NCI-H2196 treated with DMSO at 0.1 percent for 48 hours (cell line): ENCODE data around the gene ARHGAP44.
"Not testable (repeated sequence)": the region's sequence is repeated elsewhere in the genome, so short reads cannot be mapped to it uniquely, and the experiment has no call there.

Experiments
- DNase-seq: peaks from one replicate; lab custom pipeline; 2025; ENCODE audit not compliant: unreplicated experiment; lab: John Stamatoyannopoulos, UW

Gene ARHGAP44

DNA sequence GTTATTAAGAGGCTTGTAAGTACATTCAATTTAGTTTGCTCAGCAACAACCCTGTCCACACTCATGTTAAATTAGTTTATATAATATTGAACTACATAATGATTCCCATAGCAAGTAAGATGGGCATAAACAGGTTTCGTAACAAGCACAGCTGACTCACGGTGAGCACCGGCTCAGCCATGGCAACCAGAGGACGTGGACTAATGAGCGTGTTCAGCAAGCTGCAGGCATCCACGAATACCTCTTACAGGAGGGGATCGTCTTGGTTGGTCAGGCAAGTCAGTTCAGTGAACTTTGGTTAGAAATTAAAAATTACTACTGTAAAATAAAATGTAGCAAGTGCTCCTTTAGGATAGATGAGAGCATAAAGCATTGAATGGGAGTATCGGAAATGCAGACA is 170.1 kb downstream of the ARHGAP44 start:
- no peak for DNase-seq

DNA sequence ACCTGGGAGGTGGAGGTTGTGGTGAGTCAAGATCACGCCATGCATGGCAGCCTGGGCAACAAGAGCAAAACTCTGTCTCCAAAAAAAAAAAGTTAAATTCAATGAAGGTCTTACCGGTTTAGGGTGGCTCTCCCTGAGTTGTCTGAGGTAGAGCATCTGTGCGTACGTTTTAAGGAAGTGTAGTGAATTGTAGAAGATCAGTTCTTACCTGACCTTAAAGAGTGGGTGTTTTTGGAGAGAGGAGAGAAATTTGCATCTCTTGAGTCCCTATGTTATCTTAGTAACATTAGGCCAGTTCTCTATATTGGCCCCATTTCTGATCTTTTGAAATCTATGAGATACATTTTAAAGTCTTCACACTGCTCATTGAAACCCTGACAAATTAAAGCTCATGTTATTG is 172.4 kb downstream of the ARHGAP44 start:
- DNase-seq, result no peak

DNA sequence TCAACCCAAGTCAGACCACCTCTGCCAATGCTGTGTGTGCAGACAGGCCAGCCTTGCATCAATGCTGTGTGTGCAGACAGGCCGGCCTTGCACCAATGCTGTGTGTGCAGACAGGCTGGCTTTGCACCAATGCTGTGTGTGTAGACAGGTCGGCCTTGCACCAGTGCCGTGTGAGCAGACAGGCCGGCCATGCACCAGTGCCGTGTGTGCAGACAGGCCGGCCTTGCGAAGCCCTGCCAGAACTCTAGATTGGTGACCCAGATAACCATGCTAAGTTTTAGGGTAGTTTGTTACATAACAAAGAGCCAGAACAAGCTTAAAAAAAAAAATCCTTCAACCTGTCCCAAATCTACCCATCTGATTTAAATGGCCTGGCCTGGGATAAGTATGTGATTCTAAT is 174.2 kb downstream of the ARHGAP44 start:
- no peak for DNase-seq

DNA sequence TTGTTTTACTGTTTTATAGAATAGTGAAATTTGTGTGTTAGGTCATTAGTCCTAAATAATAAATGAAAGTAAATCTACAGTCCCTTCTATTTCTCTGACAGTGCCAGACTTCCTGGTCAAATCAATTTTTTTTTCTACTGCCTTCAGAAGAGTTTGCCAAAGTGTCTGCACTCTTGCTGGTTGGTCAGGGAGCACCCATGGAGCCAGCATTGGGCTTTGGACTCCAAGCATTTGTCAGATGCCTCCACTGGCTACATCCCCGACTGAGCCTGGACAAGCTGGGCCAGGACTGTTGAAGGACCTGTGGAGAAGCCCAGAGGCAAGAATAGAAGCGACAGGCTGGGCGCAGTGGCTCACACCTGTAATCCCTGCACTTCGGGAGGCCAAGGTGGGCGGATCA is 174.9 kb downstream of the ARHGAP44 start:
- DNase-seq, result no peak

DNA sequence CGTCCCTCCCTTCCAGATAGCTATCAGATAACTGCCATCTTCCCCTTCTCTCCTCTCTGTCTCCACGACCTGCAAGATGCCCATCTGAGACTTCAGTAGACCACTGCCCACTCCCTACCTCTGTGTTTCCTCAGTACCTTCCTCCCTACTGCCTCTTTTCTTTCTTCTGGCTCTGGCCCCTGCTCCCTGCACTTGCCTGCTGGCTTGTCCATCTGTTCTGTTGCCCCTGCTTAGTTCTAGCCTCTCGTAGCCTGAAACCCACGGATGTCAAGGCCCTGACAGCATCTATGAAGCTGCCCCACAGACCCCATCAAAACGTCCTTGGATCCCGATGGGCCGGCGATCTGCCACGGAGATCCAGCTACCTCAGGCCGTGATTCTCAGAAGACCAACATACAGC is 175.5 kb downstream of the ARHGAP44 start:
- DNase-seq, result no peak

DNA sequence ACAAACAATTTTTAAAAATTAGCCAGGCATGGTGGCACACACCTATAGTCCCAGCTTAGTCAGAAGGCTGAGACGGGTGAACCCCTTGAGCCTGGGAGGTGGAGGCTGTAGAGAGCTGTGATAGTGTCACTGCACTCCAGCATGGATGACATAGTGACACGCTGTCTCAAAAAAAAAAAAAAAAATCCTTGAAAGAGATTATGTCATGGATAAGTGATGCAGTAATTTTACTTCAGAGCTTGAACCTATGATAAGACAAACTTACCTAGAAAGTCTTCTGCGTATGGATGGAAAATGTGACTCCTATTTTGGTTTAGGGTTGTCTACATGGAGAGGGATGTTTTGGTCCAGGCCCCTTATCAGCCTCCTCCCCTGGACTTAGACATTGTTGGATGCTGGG is 176.7 kb downstream of the ARHGAP44 start:
- DNase-seq, result no peak

DNA sequence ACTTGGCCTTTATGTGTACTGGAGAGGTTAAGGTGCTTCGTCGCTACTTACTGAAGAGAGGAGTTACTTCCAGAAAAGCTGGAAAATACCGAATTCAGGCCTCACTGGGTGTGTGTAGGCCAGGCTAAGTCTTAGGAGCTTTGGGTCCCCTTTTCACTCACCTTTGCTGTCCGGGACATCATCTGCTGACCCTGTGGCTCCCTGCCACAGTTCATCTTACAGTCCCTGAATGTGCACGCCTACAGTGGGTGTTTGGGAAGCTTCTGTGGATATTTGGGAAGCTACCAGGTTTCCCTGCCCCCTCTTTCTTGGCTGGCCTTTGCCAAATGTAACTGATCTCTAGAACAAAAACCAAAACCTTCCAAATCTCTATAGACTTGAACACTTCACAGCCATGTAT is 177.1 kb downstream of the ARHGAP44 start:
- DNase-seq, result no peak

DNA sequence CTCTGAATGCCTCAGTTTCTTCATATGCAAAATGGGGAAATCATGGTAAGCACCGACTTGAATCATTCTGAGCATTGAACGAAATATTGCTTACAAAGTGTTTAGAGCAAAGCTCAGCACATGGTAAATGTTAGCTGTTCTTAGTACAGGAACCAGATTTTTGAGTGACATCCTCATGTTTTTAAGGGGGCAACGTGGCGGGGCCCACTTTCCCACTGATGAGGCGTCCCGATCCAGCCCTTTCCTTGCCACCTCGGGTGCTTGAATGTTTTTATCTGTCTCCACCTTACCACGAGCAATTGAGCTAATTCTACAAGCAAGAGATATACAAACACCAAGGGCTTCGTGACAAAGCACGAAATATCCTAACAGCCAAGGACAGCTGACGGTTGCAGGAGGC is 178.7 kb downstream of the ARHGAP44 start:
- DNase-seq, result no peak

DNA sequence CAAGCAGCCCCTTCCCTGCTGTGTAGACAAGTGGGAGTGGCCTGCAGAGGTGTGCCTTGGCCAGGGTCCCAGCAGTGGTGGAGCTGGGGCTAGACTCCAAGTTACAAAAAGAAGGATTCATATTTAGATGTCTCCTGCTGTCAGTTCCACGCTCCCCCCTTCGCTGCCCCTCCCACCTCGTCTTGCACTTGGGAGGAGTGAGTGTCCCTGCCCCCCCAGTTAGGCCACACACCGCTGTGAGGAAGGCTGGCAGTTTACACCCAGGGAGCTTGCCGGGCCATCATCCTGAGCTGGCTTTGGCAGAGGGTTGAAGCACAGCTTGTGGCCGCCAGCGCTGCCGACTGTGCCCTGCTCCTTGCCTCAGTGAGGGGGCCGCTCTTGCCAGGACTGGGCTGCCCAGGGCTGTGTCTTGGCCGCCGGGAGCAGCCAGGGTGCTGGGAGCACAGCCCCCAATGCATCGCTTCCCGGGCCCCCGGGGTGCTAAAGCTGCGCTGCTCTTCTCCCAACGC is 184.3 kb downstream of the ARHGAP44 start:
- no peak for DNase-seq

DNA sequence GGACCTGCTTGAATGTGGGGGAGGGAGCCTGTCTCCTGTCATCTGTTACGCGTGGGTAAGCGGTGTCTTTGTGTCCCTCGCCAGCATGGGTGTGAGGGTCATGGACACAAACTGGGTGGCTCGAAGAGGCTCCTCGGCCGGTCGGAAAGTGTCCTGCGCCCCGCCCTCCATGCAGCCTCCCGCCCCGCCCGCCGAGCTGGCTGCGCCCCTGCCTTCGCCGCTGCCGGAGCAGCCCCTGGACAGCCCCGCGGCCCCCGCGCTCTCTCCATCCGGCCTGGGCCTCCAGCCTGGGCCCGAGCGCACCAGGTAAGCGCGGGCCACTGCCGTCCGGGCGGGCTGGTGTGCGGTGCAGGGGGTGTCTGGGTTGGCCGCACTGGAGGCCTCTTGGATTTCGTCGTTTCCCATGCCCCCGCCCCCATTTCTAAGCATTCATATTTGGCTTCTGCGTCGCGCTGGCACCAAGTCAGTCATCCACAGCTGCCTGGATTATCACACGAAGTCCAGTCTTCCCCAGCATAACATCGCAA is 184.8 kb downstream of the ARHGAP44 start:
- no peak for DNase-seq

DNA sequence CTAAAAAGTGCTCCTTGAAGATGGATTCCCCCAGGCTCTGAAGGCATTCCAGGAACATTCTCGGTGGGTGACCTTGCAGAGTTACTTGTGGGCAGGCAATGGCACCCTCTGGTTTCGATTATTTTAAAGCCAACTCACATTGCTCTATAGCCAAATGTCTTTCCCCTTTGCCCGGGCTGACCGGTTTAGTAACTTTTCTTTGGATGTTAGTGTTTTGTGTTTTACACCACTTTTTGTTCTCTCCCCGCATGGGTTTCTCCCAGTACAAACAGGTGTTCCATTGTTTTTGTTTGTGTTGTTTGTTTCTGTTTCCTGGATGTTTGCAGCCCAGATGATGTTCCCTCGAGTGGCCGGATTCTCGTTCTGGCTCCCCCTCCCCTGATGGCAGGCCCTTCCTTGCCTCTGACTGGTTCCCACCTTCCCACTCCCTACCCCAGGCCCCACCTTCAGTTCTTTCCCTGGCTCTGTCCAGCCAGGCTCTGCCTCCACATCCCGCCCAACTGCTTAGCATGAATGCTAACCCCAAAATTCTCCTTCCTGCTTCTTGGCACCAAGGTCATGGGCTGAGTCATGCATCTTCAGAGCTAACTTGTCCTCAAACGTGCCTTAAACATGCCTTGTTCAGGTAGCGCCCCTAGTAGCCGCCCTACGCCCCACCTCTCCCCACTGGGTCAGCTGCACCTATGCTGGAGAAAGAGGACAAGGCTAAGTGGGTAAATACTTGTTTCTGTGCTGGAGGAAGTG is 187.9 kb downstream of the ARHGAP44 start:
- DNase-seq, result no peak

DNA sequence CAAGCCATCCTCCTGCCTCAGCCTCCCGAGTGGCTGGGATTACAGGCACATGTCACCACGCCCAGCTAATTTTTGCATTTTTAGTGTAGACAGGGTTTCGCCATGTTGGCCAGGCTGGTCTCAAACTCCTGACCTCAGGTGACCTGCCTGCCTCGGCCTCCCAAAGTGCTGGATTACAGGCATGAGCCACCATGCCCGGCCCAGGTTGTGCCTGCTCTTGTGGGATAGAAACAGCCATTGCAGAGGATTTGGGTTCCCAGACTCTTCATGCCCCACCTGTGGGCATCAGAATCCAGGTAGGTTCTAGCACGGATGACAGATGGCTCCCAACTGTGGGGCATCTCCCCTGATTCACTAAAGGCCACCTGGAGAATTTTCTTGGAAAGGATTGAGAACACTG is 189.5 kb downstream of the ARHGAP44 start:
- not testable (repeated sequence) for DNase-seq

DNA sequence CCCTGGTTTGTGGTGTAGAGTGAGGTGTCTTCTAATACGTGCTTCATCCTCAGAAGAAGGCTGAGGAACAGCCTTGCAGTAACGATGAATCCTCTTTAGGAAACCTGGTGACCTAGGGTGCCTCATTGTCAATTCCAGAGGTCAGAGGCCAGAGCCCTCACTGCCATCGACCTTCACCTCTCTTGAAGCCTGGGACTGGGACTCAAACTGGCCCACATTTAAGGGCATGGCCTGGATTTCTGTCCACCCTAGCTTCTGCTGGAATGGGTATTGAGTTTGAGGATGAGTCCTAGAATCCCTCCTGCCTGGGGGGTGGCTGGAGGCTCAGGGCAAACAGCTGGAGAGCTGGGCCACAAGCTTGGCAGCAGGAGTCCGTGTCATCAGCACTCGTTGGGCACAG is 189.9 kb downstream of the ARHGAP44 start:
- no peak for DNase-seq

DNA sequence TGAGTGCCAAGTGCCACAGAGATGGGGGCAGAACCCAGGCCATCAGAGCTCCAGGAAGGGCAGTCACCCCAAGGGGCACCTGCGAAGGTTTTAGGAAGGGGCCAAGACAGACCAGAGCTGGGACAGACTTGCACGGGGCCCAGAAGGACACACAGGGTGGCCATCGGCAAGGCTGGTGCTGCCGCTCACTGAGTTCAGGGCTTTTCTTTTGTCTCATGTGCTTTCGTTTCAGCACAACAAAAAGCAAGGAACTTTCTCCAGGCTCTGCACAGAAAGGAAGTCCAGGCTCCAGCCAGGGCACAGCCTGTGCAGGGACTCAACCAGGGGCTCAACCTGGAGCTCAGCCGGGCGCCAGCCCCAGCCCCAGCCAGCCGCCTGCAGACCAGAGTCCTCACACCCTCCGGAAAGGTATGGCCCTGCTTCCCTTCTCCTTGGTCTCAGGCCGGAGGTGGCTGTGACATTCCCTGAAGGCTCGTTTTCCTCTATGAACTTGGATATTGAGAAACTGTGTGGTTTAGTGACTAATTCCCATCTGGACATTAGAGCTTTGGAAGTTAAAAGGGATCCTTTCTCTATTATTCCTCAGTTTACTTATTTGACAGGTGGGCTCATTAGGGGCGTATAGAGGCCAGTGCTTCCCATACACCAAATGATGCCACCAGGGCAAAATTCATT is 190.7 kb downstream of the ARHGAP44 start:
- no peak for DNase-seq

DNA sequence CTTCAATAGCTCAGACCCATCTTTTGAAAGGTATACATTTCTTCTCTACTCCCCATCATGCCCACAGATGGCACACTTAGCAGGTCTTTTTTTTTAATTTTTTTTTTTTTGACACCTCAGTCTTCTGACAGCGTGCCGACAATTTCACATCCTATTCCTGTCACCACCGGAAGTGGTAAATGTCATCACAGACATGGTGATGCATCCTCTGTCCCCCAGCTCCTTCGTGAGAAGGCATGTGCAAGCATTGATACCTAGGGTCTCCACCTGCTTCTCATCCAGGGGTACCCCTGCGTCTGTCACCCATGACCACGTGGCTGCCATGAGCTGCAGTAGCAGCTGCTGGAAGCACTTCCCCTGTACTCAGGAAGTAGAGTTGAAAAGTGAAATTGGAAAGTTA is 192.9 kb downstream of the ARHGAP44 start:
- DNase-seq, result no peak

DNA sequence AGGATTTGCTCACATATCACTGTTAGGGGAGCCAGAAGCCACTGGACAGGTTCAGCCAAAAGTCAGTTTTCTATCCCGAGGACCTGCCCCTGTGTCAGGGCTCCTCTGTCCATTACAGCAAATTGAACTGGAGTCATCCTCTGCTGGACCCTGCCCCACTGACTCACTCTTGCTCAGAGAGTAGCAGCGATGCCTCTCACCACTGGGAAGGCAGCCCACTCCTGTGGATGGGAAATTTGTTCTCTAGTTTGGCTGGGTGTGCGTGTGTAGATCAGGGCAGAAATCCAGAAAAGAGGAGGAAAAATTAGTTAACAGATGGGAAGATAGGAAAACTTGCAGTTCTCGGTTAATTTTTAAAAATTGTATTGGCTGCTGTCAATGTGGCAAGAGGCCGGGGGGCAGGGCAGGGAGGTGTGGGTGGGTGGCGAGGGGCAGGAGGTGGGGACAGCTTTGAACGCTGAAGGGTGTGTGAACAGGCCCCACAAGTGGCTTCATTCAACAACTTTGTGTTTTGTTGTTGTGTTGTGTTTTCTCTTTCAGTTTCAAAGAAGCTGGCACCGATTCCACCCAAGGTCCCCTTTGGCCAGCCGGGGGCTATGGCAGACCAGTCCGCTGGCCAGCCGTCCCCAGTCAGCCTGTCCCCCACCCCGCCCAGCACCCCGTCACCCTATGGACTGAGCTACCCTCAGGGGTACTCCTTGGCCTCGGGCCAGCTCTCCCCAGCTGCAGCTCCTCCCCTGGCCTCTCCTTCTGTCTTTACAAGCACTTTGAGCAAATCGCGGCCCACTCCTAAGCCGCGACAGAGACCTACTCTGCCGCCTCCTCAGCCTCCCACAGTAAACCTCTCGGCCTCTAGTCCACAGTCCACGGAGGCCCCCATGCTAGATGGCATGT is 194.9 kb downstream of the ARHGAP44 start:
- DNase-seq, result no peak

DNA sequence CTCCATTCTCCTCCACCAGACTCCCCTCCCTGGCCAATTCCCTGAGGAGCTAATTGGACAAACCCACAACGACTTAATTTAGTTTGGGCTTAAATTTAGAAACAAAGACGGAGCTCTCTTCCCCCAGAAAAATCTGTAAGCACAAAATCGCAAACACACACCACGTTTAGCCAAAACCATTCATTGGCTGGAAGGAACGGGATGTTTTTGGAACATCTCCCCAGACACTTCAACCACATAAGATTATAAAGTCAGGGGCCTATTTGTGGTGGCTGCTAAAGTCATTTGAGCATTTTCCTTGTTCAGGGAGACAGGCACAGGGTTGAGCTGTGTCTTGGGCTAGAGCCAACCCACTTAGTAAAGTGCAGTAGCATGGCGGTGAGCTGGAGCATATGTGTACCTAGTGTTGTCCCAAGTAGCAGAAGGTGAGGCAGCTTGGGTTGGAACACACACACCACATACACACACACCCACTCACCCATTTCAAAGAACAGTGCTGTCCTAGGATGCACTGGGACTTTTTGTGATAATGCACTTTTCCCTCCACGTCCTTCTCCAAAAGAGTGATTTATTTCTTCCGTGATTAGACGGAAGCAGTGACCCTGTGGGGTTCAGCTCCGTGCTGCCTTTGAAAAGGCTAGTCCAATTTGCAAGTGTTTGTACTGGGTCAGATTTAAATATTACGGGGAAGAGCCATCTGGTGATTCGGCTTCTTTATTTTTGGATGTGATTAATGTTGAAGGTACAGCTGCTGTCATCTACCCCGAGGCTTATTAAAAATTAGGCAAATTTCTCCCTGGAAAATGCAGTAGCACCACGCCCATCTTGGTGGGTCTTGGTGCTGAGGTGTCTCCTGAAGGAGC is 196.4 kb downstream of the ARHGAP44 start:
- DNase-seq, result no peak

DNA sequence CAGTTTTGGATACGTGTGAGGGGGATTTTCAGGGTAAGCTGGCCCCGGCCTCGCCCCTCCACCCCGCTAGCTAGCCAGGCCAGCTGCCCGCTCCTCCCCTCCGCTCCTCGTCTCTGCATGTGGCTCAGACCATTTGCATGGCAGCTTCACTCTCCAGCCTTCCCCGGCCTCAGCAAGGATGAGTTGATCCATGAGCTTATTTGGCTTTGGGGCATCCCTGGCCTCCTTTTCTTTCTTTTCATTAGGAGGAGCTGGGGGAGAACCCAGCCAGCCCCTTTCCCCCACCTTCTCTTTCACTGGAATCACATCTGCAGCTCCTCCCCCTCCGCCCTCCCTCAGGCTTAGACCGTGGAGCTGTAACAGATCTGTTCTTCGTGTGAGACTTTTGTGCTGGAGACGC is 197.8 kb downstream of the ARHGAP44 start:
- DNase-seq, result no peak

DNA sequence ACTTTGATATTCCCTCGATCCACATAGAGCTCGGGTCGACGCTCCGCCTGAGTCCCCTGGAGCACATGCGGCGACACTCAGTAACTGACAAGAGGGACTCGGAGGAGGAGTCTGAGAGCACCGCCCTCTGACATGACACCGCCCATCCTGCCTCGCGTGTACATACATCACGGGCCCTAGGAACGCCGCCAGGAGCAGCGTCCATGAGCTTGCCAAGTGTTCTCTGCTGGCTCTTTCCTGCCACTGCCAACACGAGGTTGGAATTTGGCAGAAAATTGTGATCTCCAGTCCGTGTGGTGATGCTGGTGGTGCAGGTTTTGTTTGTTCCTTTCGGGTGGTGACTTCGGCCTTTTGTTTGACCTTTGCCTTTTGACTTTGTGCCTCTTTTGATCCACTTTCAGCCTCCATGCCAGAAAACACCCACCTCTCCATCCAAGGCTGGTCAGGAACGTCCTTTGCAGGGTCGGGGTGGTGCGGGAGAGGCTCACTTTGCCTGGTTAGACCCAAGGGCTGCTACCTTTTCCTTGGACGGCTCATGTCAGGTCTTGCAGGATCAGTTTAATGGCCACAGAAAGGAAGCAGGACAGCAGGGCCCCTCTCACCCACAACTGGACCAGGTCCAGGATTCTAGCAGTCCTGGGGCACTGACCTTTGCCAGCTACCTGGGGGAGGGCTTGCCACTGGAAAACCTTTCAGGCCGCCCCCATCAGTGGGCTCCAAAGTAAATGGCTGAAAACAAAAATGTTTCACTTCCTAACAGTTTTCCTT is 200.9 kb downstream of the ARHGAP44 start:
- DNase-seq, result no peak

DNA sequence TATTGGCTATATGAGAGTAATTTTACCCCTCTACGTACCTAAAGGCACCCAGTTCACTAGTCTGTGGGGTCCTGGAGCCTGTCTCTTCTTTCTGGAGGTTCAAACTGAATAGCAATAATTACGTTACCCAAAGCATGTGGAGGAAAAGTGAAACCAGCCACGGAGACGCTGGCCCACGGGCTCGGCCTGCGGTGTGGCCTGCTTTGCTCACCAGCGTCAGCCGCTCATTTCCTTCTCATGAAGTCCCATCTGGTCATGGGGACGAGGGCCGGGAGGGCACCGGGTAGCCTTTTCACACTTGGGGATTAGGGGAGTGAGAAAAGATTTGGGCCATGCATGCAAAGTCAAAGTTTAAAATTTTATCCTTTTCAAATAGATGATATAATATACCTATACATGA is 201.6 kb downstream of the ARHGAP44 start:
- DNase-seq, result no peak
